H1 (cell line): ENCODE data around the gene TMPRSS2. TPM values are rescaled to one million over a fixed set of nuclear protein-coding genes. Genes with fewer than 3 reads are reported as not detected.

ENCODE experiments used
- CTCF ChIA-PET: fragments of 300-600 bp; sonication (Branson Sonifier 250); formaldehyde crosslinking; loops from one replicate; lab custom pipeline; 2021; ENCODE audit not compliant: partially characterized antibody; lab: Charles Lee
- POLR2A ChIA-PET: fragments of 300-600 bp; sonication (Branson Sonifier 250); formaldehyde crosslinking; loops from one replicate; lab custom pipeline; 2021; ENCODE audit warnings: inconsistent platforms; ENCODE audit not compliant: partially characterized antibody; lab: Charles Lee
- DNase-seq, 2 experiments: peaks; one replicate each; pipeline versions ENCODE4 v3.0.0 to v3.0.0-alpha.2; 2010 to 2022; ENCODE audit warnings: low spot score in 2 of 2, low read depth in 1 of 2, mixed read lengths in 1 of 2
- FAIRE-seq: peaks from 2 replicates; lab custom pipeline; 2011; peaks lifted over from hg19 to GRCh38; lab: Jason Lieb, UNC
- H2AFZ ChIP-seq: 2 replicates; pipeline ENCODE4 v1.8.1; 2012; ENCODE audit warnings: low read length, inconsistent platforms
- H2AK5ac ChIP-seq: 2 replicates; pipeline ENCODE4 v1.6.1; 2013; ENCODE audit warnings: low read depth, low read length
- H2BK120ac ChIP-seq: replicated peaks from 2 replicates; pipeline ENCODE3; 2013; ENCODE audit warnings: low read depth, low read length, inconsistent platforms
- H2BK12ac ChIP-seq: 2 replicates; pipeline ENCODE4 v1.6.1; 2013; ENCODE audit warnings: low read depth, low read length
- H2BK15ac ChIP-seq: 2 replicates; pipeline ENCODE4 v1.6.1; 2013; ENCODE audit warnings: low read length
- H2BK20ac ChIP-seq: 2 replicates; pipeline ENCODE4 v1.6.1; 2013; ENCODE audit warnings: low read length
- H2BK5ac ChIP-seq: 2 replicates; pipeline ENCODE4 v1.6.1; 2013; ENCODE audit warnings: low read depth, low read length
- H3K14ac ChIP-seq: 2 replicates; pipeline ENCODE4 v1.6.1; 2013; ENCODE audit warnings: inconsistent platforms; ENCODE audit not compliant: insufficient read length
- H3K18ac ChIP-seq: 2 replicates; pipeline ENCODE4 v1.6.1; 2013; ENCODE audit warnings: low read length; ENCODE audit errors: extremely low read depth
- H3K23ac ChIP-seq: 2 replicates; pipeline ENCODE4 v1.6.1; 2013; ENCODE audit warnings: inconsistent platforms; ENCODE audit not compliant: insufficient read length
- H3K23me2 ChIP-seq: 2 replicates; pipeline ENCODE4 v1.6.1; 2013; ENCODE audit warnings: low read depth, low read length
- H3K27ac ChIP-seq: 2 replicates; pipeline ENCODE4 v1.6.1; 2011; ENCODE audit warnings: low read depth, low read length, inconsistent platforms
- H3K27me3 ChIP-seq, 4 experiments: replicated peaks in 1 of 4; 1 replicate in 1 of 4; 2 replicates in 3 of 4; pipeline versions ENCODE4 v1.6.1 to v1.8.1; 2011 to 2013; ENCODE audit warnings: low read length in 3 of 4, mild to moderate bottlenecking in 3 of 4, inconsistent platforms in 2 of 4, mixed read lengths in 2 of 4, moderate library complexity in 1 of 4; ENCODE audit not compliant: control insufficient read depth in 3 of 4, insufficient read depth in 3 of 4; ENCODE audit errors: extremely low read depth in 1 of 4
- H3K36me3 ChIP-seq, 4 experiments: 2 replicates each; pipeline versions ENCODE4 v1.6.1 to v1.8.1; 2011 to 2013; ENCODE audit warnings: mild to moderate bottlenecking in 4 of 4, low read length in 3 of 4, moderate library complexity in 2 of 4, control low read depth in 1 of 4, inconsistent platforms in 1 of 4; ENCODE audit not compliant: insufficient read depth in 4 of 4, control insufficient read depth in 2 of 4
- H3K4ac ChIP-seq: replicated peaks from 2 replicates; pipeline ENCODE3; 2013; ENCODE audit warnings: low read length, low read depth, mixed read lengths, inconsistent platforms; ENCODE audit not compliant: insufficient read length
- H3K4me1 ChIP-seq, 4 experiments: replicated peaks in 1 of 4; 1 replicate in 1 of 4; 2 replicates in 3 of 4; pipeline versions ENCODE4 v1.6.1 to v1.8.1; 2011 to 2013; ENCODE audit warnings: low read length in 3 of 4, inconsistent platforms in 2 of 4, mixed read lengths in 1 of 4; ENCODE audit not compliant: insufficient read depth in 4 of 4, control insufficient read depth in 3 of 4
- H3K4me2 ChIP-seq, 2 experiments: 2 replicates each; pipeline versions ENCODE4 v1.6.1 to v1.8.1; 2011 to 2013; ENCODE audit warnings: low read depth in 2 of 2, low read length in 2 of 2, control low read depth in 1 of 2, inconsistent platforms in 1 of 2, mild to moderate bottlenecking in 1 of 2; ENCODE audit not compliant: insufficient read depth in 1 of 2
- H3K4me3 ChIP-seq, 4 experiments: fragments of 200-600, 300-600 bp in 1 of 4; sonication (generic), shearing (Covaris generic), sonication (Bioruptor Twin) in 1 of 4; 2 replicates each; pipeline versions ENCODE4 v1.5.1 to v1.8.1; 2011 to 2016; ENCODE audit warnings: low read length in 4 of 4, low read depth in 3 of 4, control low read depth in 2 of 4, inconsistent platforms in 2 of 4, mild to moderate bottlenecking in 2 of 4, mixed read lengths in 1 of 4, moderate library complexity in 1 of 4; ENCODE audit not compliant: insufficient read depth in 2 of 4; ENCODE audit errors: extremely low read depth in 1 of 4
- H3K56ac ChIP-seq: replicated peaks from 2 replicates; pipeline ENCODE3; 2013; ENCODE audit warnings: low read depth, mild to moderate bottlenecking, mixed read lengths, low read length, inconsistent platforms; ENCODE audit not compliant: insufficient read length
- H3K79me1 ChIP-seq: 2 replicates; pipeline ENCODE4 v1.6.1; 2013; ENCODE audit warnings: low read depth, low read length, control low read depth
- H3K79me2 ChIP-seq, 2 experiments: 2 replicates each; pipeline versions ENCODE4 v1.6.1 to v1.8.1; 2012 to 2013; ENCODE audit warnings: low read length in 2 of 2, mild to moderate bottlenecking in 2 of 2, inconsistent platforms in 1 of 2; ENCODE audit not compliant: insufficient read depth in 2 of 2, control insufficient read depth in 1 of 2
- H3K9ac ChIP-seq, 4 experiments: replicated peaks in 1 of 4; 1 replicate in 1 of 4; 2 replicates in 3 of 4; pipeline versions ENCODE4 v1.6.1 to v1.8.1; 2011 to 2013; ENCODE audit warnings: low read depth in 3 of 4, low read length in 3 of 4, control low read depth in 2 of 4, mild to moderate bottlenecking in 2 of 4, moderate library complexity in 2 of 4, inconsistent platforms in 1 of 4; ENCODE audit errors: extremely low read depth in 1 of 4
- H3K9me3 ChIP-seq, 2 experiments: 2 replicates each; pipeline versions ENCODE4 v1.6.1 to v1.8.1; 2012 to 2013; ENCODE audit warnings: mild to moderate bottlenecking in 2 of 2, moderate library complexity in 2 of 2, control low read depth in 1 of 2, inconsistent platforms in 1 of 2, low read depth in 1 of 2, low read length in 1 of 2, mixed read lengths in 1 of 2; ENCODE audit not compliant: insufficient read depth in 2 of 2
- H4K20me1 ChIP-seq, 2 experiments: replicated peaks in 1 of 2; 2 replicates each; pipeline versions ENCODE3 to v1.8.1; 2011 to 2013; ENCODE audit warnings: inconsistent platforms in 2 of 2, low read length in 2 of 2, mild to moderate bottlenecking in 1 of 2; ENCODE audit not compliant: insufficient read depth in 2 of 2, control insufficient read depth in 1 of 2
- H4K5ac ChIP-seq: 2 replicates; pipeline ENCODE4 v1.6.1; 2013; ENCODE audit warnings: low read length, low read depth, mixed read lengths, inconsistent platforms; ENCODE audit not compliant: insufficient read length
- H4K8ac ChIP-seq: 2 replicates; pipeline ENCODE4 v1.8.0; 2013; ENCODE audit warnings: mild to moderate bottlenecking, moderate library complexity, low read length, inconsistent platforms; ENCODE audit not compliant: insufficient read depth; ENCODE audit errors: extremely low read depth
- H4K91ac ChIP-seq: replicated peaks from 2 replicates; pipeline ENCODE3; 2013; ENCODE audit warnings: low read length, mixed read lengths, inconsistent platforms; ENCODE audit not compliant: insufficient read length
- BACH1 ChIP-seq: IDR thresholded peaks from 2 replicates; pipeline ENCODE4 v1.6.1; 2012; ENCODE audit warnings: low read length, improper control_type of control experiment
- BCL11A ChIP-seq, 2 experiments: IDR thresholded peaks; one replicate each; pipeline ENCODE4 v1.6.1; 2011; ENCODE audit warnings: low read depth in 2 of 2, low read length in 2 of 2, mild to moderate bottlenecking in 2 of 2
- CBX8 ChIP-seq: fragments of 300-800, 300-1000 bp; sonication (generic); IDR thresholded peaks from 2 replicates; pipeline ENCODE4 v1.7.1; 2016; ENCODE audit warnings: low read depth, low read length, borderline replicate concordance
- CREB1 ChIP-seq: IDR thresholded peaks from 2 replicates; pipeline ENCODE4 v1.6.1; 2012; ENCODE audit warnings: inconsistent platforms
- EP300 ChIP-seq, 2 experiments: IDR thresholded peaks; 1 replicate in 1 of 2; 2 replicates in 1 of 2; pipeline ENCODE4 v1.6.1; 2011 to 2012; ENCODE audit warnings: low read depth in 2 of 2, low read length in 2 of 2, mild to moderate bottlenecking in 2 of 2, borderline replicate concordance in 1 of 2, inconsistent platforms in 1 of 2, moderate library complexity in 1 of 2
- MAX ChIP-seq: IDR thresholded peaks from 2 replicates; pipeline ENCODE4 v1.6.1; 2012; ENCODE audit warnings: inconsistent platforms
- PHF8 ChIP-seq: fragments of 200-600 bp; sonication (generic); conservative IDR thresholded peaks from 2 replicates; pipeline ENCODE4 v1.7.1; 2012; ENCODE audit warnings: low read depth, mild to moderate bottlenecking, inconsistent platforms, low read length, moderate library complexity
- POU5F1 ChIP-seq: IDR thresholded peaks from 2 replicates; pipeline ENCODE4 v1.6.1; 2011; ENCODE audit warnings: low read depth, mild to moderate bottlenecking, low read length, moderate library complexity
- SP1 ChIP-seq: IDR thresholded peaks from 2 replicates; pipeline ENCODE4 v1.6.1; 2011; ENCODE audit warnings: low read depth, low read length
- TBP ChIP-seq: IDR thresholded peaks from 2 replicates; pipeline ENCODE4 v1.6.1; 2011; ENCODE audit warnings: low read depth, low read length, improper control_type of control experiment
- WGBS, 2 experiments: shearing (Covaris generic) in 1 of 2; methylation state at CpG; one replicate each; pipeline versions ENCODE4 v1.1.6 to v1.1.7; 2013 to 2015; ENCODE audit warnings: low lambda C conversion rate in 2 of 2, mixed read lengths in 2 of 2, inconsistent platforms in 1 of 2, low coverage in 1 of 2, missing lambda C conversion rate in 1 of 2; ENCODE audit not compliant: insufficient replicate concordance in 2 of 2, insufficient coverage in 1 of 2, insufficient read length in 1 of 2; ENCODE audit errors: extremely low coverage in 1 of 2, missing lambda C conversion rate in 1 of 2; 5-methylcytosine and 5-hydroxymethylcytosine counted together
- polyA plus RNA-seq, 7 experiments: library from polyadenylated mRNA; depleted of rRNA in 3 of 7; stranded (reverse) in 5 of 7; unstranded in 2 of 7; fragments of >200 nt in 5 of 7; fragments of 200-250 nt in 2 of 7; gene quantifications; 1 replicate in 5 of 7; 2 replicates in 1 of 7; 4 replicates in 1 of 7; pipeline versions ENCODE4 v1.2.1 to v1.2.3, GENCODE V29; 2011 to 2013; ENCODE audit warnings: missing spikeins in 2 of 7, mixed read lengths in 2 of 7
- total RNA-seq: library from RNA; stranded (reverse); fragmentation: NEBNext Ultra II Directional; extraction: Animal tissue kit (Norgen Biotek cat#: 25700); gene quantifications from 2 replicates; pipeline ENCODE4 v1.2.1, GENCODE V29; 2021

TMPRSS2 gene
- total and polyA plus RNA-seq, 2 of the 8 experiments (the other 6 are each of a cell fraction or from before 2014, with no cell fraction given): 9.2 to 11.0 TPM

- Histone ChIP-seq H2AK5ac (no peak overlapping the region), H3K27me3 (peaks cover 5 to 20% (median 18%) of the 10 kb centered on the region in 4 experiments), H3K4ac (no peak overlapping the region), H3K79me2 (0 out of 4 replicates have a peak, but pooled peaks cover 0 to 4% of the 10 kb centered on the region in 2 experiments), H2BK15ac (no peak overlapping the region), H3K9me3 (no peaks in the 10 kb centered on the region), H3K27ac (no peak overlapping the region), H3K79me1 (peaks cover 8% of the 10 kb centered on the region), H2BK20ac (no peak overlapping the region), H2BK12ac (peak overlapping the region; percentile 31; the same call in 1 of the 2 replicates), H3K23me2 (peaks cover 6% of the 10 kb centered on the region; the same call in 1 of the 2 replicates), H4K8ac (no peak overlapping the region), H3K14ac (no peak overlapping the region), H2AFZ (no peak overlapping the region), H3K56ac (no peak overlapping the region), H3K4me1 (peaks cover 0 to 10% (median 6%) of the 10 kb centered on the region in 4 experiments; a peak in 5 of 7 replicates), H3K4me3 (no peak overlapping the region), H3K9ac (no peak overlapping the region), H3K4me2 (no peak overlapping the region), H3K18ac (no peak overlapping the region), H4K20me1 (no peaks in the 10 kb centered on the region), H4K91ac (no peak overlapping the region), H3K36me3 (no peaks in the 10 kb centered on the region), H4K5ac (no peak overlapping the region), H2BK5ac (no peak overlapping the region), H3K23ac (no peak overlapping the region), H2BK120ac (no peak overlapping the region)
- no peak for FAIRE-seq
- ChIA-PET POLR2A (interaction anchor here (1.3 kb wide), 1 partner anchor 25 kb away, joined by 4 read pairs; no protein-coding TSS in a partner anchor), CTCF (no interaction called here)
- 88% methylated on average over 7 of the region's 7 CpGs; no CpG with 5 or more reads in 1 of the 2 experiments for WGBS, 2 experiments
- DNase-seq: no peak
- TF ChIP-seq EP300 (IDR thresholded peaks at IDR 0.05; ENCODE audit: borderline replicate concordance in 1 of 2, low read depth in 2 of 2, low read length in 2 of 2) (no peak), CBX8 (no peak), BACH1 (no peak), SP1 (no peak), BCL11A (IDR thresholded peaks at IDR 0.05; ENCODE audit: low read depth in 2 of 2, low read length in 2 of 2) (no peak), POU5F1 (no peak), MAX (no peak), TBP (no peak), CREB1 (no peak), PHF8 (no peak)
Observed at GRCh38 chr21:41501919-41502318, 6.0 kb downstream of the TMPRSS2 start.
